Stimulated activated CD4-positive, alpha-beta T cell treated with anti-CD3 and anti-CD28 coated beads, Interleukin-15, amount 100 ng/mL, for 48 hours (primary cell): ENCODE data around the gene ERAP2.

Source experiments
- DNase-seq, 2 donors: peaks; one replicate each; pipeline ENCODE4 v3.0.0-alpha.2; 2020; ENCODE audit warnings: low read depth in 2 of 2

Gene ERAP2

DNA sequence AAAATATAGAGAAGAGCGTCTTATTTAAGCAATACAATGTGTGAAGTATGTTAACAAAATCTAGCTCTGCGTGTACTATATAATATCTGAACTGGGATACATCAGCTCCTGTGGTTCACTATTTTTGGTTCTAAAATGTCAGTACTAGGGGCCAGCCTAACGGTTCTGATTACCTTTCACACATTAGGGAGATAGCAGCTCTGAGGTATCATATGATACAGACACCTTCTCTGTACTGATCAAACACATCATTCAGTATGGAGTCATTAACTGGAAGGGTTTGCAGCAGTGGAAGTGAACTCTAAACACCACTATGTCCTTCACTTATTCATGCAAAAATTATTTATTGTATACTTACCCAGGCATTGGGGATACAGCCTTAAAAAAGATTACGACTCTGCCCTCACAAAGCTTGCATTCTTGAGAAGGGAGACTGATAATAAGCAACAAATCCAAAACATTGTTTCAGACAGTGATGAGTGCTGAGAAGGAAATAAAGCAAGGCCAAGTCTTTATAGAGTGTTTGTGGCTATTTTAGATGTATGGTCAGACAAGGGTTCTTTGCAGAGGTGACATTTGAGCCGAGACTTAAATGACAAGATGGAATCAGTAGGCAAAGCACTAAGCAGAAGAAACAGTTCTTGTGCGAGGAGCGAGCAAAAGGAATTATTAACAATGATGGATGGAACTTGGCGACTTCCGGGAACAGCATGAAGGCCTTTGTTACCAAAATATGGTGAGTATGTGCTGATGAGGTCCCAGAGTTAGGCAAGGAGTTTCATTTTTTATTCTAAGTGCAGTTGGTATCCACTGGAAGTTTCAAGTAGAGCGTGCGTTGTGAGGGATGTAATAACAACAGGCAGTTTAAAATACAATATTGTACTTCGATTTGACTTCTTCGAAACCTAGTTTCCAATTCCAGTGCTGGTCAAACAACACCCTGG, 57.7 kb downstream of the ERAP2 start:
- DNase-seq = no peak

DNA sequence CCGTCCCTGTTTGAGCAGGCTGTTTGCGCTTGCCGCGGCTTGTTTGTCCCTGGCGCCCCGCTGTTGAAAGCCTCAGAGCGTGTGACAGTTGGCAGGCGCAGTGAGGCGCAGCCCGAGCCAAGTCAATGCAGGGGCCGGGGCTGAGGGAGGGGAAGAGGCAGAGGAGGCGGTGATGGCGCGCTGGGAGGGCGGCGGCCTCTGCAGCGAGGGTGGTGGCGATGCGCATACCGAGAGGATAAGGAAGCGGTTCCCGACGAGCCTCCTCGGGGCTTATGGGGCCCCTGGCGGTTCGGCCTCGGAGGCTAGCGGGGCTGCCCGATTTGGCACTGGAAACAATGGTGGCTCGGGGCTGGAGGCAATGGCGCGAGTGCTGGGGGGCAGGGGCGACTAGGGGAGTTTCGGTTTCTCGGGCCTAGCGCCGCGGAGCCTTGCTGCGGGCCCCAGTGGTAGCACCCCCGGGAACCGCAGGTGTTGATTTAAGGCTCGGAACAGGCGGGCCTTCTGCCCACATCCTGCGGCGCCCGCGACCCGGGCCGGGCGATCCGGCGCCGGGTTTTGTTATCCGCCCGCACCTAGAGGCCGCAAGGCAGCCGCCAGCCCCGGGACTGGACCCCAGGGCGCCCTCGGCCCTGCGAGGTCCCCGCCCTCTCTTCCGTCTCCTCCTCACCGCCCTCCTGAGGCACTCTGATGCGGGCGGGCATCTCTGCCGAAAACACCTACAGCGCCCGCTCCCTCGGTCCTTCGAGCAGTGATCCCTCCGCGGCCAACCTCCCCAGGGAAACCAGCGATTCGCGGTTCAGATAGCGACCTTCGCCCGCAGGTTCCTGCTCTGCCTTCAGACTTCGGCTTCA, 58.6 kb downstream of the ERAP2 start:
- DNase-seq = peak; percentile 87 to 90

DNA sequence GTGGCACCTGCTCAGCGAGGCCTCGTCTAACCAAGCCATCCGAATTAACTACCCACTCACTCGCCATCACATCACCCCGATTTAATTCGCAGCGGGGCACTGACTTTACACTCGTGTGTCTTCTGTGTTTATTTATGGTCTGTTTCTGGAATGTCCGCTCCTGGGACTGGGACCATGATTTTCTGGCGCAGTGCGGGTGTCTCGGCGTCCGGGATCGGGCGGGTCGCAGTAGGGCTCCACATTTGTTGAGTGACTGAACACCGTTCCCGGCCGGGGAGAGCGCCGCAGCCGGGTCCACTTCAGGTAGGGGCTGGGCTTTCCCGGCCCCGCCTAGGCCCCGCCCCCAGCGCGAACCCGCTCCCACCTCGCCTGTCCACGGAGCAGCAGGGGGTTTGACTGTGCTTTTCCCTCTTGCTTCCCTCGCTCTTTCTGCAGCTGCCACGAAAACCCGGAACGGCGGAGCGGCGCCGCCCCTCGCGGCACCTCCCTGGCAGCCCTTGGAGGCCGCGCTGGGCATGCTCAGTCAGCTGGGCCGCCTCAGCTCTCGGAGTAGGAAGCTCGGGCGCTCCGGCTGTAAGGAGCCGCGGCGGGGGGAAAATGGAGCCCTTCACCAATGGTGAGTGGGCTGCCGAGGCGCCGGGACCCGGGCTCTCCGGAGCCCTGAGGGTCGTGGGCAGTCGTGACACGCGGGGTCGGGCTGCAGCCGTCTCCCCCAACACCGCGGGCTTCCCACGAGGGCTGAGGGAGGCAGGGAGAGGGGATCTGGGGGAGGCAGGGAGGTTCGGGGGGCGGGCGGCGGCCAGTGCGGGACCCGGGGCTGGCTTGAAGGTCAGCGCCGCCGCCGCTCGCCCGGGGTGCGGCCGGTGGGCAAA, 59.5 kb downstream of the ERAP2 start, which contains the start of gene LNPEP:
TSS of gene LNPEP (plus strand) at position 522 of the 872 bp plus-strand sequence. CDS start at position 598, 76 bp downstream.
- DNase-seq = peak; percentile 90 to 92

DNA sequence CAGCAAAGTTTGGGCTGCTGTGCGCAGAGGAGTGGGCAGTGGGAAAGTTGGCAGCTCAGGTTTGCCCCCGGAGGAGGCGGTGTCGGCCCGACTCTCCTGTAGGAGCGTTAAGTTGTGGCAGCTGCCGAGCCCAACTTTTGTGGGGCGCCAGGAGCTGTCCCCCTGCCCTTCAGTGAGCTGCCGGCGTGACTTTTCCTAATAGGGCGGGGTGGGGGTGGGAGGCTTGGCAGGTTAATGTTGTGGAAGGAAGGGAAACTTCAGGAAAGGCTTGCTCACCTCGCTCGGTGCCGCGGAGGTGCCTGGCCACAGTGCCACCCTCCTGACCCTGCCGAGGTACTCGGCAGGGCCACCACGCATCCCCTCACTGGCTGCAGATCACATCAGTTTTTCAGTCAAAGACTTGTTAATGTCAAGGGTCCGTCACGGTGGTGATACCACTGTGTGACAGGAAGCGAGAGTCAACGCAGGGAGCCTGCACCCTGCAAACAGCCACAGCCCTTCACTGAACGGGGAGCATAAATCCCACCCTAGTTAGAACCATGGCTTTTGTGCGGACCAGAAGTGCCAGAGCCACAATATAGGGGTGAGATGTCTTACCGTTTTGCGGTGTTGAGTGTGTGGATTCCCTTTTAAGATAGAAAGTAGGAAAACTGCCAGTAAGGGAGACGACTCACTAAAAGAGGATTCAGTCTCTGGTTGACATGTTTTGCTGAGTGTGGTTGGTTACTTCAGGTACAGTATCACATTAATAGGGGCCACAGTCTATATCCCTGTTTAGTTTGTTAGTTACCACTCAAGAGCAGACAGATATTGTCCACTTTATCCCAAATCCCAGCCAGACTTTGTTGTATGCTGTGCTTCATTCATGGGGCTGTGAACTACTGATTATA, 60.4 kb downstream of the ERAP2 start:
- DNase-seq = peak in 1 of 2 donors; percentile 36

DNA sequence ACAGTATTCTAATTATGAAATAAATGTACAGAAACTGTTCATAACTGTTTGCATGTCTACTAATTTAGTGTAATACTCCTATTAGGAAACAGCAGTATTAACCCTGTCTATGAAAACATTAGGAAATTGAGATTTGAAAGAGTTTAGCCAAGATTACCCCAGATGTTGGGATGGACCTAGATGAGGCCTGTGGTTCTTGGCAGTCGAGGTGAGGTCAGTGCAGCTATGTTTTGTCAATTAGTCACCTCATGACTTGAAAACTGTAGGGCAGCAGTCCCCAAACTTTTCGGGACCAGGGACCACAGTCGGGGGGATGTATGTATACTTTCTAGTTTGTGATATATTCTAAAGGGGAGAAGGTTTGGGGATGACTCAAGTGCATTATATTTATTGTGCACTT, 64.3 kb downstream of the ERAP2 start:
- DNase-seq = no peak

DNA sequence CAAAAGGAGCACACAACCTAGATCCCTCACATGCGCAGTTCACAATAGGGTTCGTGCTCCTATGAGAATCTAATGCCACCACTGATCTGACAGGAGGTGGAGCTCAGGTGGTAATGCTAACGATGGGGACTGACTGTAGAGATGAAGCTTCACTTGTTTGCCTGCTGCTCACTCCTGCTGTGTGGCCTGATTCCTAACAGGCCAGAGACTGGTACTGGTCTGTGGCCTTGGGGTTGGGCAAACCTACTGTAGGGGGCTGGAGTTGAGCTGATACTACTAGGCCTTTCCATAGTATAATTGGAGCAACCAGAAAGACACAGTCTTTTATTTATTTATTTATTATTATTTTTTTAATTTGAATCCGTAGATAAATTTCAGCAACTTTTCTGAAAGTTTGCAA, 64.8 kb downstream of the ERAP2 start:
- no peak for DNase-seq

DNA sequence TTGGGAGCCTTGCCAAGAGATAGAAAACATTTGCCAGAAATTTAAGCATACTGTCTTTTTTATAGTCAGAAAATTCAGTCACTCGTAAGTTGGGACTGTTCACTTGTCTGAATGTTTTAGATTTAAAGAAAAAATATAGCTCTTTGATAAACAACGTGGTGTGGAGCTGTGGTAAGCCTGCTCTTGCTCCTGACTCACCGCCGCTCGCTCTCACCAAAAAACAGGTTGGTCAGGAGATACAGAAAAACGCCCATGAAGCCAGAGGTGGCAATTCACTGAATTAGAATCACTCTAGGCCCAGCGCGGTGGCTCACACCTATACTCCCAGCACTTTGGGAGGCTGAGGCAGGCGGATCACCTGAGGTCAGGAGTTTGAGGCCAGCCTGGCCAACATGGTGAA, 65.8 kb downstream of the ERAP2 start:
- no peak for DNase-seq

DNA sequence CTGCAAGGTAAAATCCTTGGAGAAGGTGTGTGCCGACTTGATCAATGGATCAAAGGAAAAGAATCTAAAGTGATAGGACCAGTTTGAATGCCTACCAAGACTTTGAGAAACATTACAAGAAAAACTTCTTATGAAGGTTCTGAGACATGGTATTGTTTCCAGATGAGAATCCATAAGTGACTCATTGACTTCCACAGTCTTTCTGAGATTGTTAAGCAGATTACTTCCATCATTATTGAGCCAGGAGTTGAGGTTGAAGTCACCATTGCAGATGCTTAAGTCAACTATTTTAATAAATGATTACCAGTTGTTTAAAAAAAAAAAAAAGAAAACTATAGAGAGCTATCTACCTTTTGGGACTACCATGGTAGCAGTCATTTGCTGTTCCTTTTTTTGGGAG, 66.6 kb downstream of the ERAP2 start:
- no peak for DNase-seq

DNA sequence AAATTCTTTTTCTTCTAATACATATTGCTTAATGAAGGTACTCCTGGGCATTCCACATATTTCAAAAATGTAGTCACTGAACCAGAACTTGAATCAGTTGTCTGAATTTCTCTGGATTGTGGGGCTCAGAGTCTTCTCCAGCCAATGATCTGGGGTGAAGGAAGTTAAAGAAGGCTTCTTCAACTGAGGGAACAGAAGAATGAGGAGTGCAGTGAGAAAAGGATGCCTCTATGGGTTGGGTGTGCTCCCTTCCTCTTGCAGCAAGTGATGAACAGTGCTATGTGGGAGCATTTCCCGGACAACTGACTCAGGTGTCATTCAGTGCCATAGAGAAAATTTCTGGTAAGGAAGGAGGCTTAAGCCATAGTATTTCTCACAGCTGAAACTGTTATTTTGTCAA, 67.5 kb downstream of the ERAP2 start:
- DNase-seq = no peak

DNA sequence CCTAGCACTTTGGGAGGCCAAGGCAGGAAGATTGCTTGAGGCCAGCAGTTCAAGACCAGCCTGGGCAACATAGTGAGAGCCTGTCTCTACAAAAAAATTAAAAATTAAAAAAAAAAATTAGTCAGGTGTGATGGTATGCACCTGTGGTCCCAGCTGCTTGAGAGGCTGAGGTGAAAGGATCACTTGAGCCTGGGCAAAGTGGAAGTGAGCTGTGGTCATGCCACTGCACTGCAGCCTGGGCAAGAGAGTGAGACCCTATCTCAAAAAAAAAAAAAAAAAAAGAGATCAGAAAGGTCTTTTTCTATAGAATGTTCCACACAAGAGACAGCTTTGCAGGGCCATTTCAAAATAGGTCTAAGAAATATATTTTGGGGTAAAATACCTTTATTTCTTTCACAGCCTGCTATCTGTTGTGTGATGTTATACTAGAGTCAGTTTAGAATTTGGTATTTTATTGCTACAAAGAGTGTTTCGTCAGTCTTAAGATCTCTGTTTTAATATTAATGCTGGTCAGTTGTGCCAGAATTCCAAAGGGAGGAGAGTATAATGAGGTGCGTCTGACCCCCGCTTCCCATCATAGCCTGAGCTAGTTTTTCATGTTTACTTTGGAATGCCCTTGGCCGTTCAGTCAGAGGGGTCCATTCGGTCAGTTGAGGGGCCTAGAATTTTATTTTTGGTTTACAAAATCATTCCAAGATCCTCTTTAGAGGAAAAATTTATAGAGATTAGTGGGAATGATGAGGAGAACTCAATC, 69.0 kb downstream of the ERAP2 start:
- no peak for DNase-seq

DNA sequence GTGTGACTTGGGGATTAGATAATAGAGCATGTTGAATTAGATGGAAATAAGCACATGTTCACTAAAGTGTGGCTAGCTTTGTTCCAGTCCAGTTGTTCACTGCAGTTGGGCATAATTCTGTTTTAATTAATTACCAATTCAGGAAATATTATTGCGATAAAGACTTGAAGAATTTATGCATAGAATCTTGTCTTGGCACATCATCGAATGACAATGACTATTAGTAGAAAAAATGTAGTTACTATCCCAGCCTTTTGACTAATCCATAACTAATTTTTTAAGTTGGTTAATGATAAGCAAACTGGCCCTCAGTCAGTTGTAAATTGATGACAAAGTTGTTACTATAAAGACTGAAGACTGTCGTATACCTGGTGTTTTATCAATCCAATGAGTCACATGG, 70.1 kb downstream of the ERAP2 start:
- DNase-seq = no peak

DNA sequence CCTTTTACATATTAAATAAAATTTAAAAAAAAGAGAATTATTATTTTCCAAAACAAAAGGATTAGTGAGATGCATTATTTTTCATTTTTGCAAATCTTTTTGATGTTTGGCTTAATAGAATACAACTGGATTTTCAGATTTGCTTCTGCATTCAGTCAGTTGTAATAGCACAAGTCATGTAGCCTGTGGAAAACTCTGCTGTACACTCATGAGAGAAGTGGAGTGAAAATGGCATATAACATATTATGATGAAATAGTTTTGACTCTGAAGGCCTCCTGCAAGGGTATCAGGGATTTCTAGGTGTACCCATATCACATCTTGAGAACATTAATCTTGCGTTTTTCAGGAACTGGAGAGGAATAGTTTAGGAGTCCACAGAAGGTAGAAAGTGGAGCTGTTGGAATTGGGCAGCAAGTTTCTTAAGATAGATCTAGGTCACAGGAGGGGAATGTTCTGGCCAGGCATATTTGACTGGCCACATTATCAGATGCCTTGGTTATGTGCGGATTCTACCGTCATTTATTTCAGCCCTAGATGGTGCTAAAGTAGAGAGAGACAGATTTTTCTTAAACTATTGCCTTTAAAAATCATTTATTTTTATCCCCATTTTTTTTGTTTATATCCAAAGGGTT, 75.9 kb downstream of the ERAP2 start:
- DNase-seq = no peak

DNA sequence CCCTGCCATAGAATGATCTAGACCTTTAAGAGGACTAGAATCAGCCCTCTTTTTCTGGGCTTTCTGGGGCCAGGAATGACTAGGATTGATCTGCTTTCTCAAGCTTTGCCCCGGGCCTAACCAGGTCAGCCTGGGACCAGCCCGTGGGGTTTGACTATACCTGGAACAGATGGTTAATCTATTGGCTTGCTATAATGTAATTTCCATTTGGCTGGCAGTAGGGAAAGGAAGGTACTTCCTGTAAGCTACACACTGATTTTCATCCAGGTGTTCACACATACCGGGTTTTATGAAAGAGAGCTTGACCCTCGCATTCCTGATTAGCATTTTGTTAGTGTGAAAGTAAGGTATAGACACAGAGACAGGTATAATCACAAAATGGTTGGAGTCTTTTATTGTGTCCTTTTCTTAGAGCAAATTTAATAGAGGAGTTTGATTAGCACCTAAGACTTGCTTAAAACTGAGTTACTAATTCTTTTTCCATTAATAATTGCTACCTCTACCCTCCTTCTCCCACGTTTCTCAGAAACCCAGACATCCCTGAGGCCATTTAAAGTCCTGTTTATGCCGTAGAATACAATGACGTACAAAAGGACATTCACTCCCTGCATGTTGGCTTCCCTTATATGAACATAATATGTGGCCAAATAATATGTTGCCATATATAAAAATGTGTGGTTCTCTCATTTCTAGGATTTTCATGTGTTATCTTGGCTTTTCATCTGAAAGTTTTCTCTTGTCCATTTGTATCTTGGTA, 76.9 kb downstream of the ERAP2 start:
- no peak for DNase-seq

DNA sequence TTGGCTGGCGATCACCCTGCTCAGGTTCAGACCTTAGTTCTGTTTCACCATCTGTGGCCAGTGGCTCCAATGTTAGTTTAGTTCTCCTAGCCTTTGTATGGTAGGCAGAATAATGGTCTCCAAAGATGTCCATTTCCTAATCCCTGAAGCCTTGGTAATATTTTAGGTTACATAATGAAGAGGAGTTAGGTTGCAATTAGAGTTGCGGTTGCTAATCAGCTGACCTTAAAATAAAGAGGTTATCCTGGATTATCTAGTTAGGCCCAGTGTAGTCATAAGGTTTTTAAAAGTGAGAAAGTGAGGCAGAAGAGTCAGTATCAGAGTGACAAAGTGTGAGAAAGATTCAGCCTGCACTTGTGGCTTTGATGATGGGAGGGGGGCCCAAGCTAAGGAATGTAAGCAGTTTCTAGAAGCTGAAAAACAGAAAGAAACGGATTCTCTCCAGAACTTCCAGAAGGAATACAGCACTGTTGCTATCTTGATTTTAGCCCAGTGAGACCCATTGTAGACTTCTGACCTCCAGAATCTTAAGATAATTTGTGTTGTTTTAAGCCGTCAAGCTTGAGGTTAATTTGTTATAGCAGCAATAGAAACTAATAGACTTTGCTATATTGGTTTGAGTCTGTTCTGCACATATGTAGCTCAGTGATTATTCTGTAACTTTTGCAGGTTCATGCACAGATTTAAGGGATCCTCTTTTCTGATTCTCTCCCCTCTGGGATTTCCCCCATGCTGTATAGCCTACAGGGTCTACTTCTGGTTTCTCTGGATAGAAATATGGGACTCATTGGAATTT, 81.2 kb downstream of the ERAP2 start:
- no peak for DNase-seq

DNA sequence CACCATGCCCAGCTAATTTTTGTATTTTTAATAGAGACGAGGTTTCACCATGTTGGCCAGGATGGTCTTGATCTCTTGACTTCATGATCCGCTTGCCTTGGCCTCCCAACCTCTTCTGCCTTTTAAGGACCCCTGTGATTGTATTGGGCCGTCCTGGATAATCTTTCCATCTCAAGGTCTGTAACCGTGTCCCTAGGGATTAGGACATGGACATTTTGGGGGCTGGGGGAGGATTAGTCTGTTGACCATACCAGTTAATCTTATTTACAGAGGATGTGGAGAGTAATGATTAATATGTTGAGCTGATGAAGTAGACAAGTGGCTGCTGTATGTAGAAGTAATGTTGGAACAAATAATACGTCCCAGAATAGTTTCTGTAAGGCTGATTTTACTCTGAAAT, 82.7 kb downstream of the ERAP2 start:
- no peak for DNase-seq

DNA sequence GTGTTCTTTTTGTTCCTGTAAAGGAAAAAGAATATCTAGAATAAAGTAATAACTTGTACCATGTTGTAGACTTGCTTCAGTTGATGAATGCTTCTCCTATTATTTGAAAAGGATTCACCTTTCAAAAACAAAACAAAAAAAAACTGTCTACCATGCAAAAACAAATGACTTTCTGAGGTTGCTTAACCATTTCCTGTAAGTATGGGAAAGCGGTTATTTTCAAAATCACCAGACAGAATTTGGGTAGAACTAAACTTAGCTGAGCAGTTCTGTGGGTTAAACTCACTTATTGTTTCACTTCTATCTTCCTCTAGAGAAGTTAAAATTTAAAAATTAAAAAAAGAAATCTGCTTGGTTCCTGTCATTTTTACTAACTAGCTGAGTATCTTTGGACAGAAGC, 84.8 kb downstream of the ERAP2 start:
- DNase-seq = no peak

DNA sequence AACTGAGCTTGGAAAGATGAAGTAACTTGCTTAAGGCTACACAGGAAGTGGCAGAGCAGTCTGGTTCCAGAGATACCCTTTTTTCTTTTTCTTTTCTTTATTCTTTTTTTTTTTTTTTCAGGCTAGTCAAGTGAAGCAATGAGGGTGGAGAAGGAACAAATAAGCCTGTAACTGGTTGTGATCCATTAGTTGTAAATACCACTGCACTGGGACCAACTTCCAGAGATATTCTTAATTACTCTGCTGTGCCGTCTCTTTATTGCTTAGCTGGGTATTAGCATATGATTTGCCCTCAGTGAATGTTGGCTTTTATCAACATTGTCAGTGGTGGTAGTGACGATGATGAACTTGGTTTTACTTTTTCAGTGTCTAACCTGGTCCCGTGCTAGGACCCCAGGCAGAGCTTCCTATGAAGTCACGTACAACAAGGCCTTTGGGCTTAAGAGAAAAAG, 86.3 kb downstream of the ERAP2 start:
- no peak for DNase-seq

DNA sequence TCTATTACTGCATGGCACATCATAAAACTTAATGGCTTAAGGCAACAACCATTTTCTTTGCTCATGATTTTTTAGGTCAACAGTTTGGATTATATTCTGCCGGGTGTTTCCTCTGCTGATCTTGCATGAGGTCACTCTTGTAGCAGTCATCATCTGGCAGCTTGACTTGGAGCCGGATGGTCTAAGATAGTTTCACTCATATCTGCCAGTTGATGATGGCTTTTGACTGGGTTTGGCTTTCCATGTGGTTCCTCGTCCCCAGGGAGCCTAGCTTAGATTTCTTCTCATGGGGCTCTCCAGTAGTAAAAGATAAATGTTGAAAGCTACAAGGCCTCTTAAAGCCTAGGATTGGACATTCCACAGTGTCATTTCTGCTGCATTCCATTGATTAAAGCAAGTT, 87.0 kb downstream of the ERAP2 start:
- DNase-seq = peak in 1 of 2 donors; percentile 10
